GM18505 (cell line): ENCODE measurements around the gene SLC9C1.
A peak's percentile ranks its signal among the peaks of the same experiment; 100 is the strongest.

Experiments
- ATAC-seq: cut with Tn5 transposase; IDR thresholded peaks from one replicate; pipeline ENCODE4 v1.9.1; 2021; ENCODE audit not compliant: unreplicated experiment
- POLR2A ChIP-seq: IDR thresholded peaks from 4 replicates; pipeline ENCODE4 v1.6.1; 2011; ENCODE audit warnings: borderline replicate concordance; ENCODE audit not compliant: insufficient read depth, insufficient read length; ENCODE audit errors: extremely low read depth

The SLC9C1 gene

DNA sequence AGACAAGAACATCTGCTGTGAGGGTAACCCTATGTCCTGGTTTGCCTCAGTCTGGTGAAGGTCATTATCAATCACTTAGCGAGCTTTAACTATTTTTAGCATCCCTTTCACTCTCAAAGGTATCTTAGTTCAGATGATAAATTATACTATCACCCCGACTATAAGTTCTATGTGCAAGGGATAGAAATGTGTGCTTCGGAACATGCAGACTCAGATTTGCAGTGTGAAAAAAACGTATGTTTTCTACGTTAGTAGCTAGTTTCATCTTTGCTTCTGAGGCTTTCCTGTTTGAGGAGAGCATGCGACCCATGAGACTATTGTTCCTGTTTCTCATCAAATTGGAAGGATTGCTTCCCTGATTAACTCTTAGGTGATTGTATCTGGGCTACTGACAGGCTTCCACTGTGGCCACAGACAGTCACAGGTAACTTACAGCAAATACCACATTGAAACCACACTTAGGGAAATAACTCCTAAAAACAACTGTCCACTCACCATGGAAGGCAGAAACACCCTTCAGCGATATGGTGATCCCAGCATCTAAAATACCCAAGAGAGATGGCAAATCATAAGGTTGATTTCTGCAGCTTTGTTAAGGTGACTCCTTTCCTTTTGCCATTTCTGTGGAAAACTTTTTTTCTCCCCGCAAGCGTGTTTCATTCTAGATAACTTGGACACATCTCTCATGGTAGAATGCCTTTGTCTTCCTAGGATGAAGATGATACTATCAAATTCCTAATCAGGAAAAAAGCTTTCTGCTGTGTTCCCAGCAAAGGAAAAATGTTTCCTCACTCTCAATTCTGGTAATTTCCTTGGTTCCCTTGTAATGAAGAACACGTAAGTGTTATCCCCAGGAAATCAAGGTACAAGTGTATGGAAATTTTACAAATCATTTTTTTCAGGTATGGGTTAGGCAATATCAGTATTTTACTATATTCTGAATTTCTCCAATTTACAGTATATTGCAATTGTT is 166.2 kb downstream of the SLC9C1 start:
- no peak for ATAC-seq
- no peak for TF ChIP-seq POLR2A

DNA sequence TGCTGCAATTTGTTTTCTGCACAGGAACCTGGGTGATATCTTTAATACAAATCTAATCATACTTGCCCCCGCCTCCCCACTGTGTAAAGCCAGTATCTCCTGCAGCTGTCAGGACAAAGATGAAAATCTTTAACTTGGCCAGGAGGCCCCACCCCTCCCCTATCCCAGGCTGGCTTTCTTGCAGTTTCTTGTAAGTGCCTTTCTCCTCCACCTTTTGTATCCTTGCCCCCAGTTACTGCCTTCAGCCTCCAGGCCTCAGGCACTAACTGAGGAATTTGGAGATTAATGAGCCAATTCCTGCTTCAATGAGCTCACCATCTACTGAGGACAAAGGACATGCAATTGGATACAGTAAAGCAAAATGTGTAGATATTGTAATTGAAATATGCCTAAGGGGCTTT is 167.5 kb downstream of the SLC9C1 start:
- no peak for ATAC-seq
- no peak for TF ChIP-seq POLR2A

DNA sequence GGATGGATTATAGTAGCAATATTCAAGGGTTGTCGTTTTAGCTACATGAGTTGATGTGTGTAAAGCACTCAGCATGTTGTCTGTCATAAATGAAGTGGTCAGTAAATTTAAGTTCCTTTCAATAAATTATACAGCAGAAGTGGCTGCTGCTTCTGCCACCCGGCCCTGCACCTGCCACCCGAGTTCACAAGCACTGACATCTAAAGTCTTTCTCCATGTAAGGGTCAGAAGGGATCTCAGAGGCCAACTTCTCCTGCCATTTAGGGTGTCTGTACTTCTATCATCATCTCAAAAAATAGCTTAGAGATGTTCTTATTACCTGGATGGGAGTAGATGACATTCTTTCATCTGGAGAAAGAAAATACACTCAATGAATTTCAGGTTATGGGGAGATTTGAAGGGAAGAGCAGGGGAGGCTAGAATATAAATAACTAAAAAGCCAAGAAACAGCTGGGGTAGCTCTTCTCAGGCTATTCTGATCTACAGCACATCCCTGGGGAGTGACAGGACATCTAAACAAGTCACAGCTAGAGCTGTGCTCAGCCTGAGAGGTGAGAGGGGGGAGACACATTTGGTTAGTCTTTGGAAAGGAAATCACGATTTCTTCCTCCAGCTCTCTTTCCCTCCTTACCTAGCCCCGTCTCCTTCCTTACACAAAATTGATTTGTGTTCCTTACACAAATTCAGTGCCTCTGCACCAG is 169.0 kb downstream of the SLC9C1 start:
- no peak for ATAC-seq
- no peak for TF ChIP-seq POLR2A

DNA sequence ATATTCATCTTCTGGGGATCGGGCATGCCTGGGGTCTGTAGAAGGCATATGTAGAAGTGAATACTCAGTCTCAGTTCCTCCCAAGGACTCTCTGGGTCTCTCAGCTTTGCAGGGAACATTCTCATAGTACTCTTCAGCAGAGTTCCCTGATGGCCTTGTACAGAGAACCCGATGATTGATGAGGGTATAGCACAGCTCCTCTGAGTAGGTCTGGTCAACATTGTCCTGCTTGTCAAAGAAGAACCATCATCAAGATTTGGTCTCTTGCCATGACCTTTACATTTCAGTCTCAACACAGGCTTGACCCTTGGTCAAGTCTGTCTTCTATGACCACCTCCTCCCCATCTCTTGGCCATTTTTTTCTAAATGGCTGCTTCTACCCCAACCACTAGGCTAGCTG is 170.5 kb downstream of the SLC9C1 start:
- no peak for TF ChIP-seq POLR2A
- no peak for ATAC-seq

DNA sequence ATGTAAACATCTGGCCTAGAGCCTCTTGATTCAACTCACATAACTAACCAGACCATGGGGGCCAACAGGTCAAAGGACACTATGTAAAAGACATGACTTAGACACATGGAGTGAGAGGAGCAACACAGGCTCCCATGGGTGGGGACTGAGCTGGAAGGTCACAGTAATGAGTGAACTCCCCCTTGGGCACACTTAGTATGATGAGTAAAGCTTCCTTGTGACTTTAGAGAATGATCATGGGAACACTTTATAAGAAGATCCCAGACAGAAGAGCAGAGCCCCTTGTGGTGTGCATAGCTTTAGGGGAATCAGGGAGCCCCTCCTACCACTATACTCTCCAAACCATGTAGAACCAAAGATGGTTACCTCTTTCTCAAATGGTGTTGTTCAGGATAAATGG is 171.1 kb downstream of the SLC9C1 start:
- ATAC-seq = no peak
- no peak for TF ChIP-seq POLR2A

DNA sequence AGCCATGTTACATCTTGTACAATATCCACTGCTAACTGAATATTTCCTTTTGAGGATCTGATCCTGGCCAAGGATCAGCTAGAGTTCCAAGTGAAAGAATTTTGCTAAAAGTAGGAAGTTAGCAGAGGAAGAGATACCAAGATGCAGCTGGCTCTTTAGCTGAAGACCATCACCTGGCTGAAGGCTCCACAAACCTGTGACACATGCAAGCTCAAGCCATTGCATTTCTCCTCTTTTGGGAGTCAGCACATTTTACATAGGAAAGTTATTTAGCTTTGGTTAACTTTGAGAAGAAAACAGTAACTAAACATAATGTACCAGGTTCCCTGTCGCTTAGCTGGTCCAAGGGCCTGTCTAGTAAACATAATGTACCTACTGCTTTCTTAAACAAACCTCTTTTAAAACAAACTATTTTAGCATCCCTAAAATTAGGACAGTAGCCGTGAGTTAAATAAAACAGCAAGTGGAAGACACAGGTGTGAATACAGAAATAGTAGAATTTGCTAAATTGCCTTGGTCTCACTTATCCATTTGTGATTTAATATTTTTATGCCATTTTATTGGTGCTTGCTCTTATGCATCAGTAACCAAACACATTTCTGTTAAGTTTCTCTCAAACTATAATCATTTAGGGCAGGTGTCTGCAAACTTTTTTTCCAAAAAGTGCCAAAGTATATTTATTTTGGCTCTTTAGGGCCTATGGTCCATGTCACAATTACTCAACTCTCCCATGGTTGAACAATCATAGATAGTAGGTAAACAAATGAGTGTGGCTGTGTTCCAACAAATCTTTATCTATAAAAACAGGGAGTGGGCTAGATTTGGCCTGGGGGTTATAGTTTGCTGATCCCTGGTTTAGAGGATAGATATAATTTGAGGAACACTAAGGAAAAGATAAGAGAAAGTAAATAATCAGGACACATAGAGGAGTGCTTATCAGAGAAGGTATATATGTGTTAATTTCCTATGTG is 172.2 kb downstream of the SLC9C1 start:
- no peak for ATAC-seq
- TF ChIP-seq POLR2A = no peak

DNA sequence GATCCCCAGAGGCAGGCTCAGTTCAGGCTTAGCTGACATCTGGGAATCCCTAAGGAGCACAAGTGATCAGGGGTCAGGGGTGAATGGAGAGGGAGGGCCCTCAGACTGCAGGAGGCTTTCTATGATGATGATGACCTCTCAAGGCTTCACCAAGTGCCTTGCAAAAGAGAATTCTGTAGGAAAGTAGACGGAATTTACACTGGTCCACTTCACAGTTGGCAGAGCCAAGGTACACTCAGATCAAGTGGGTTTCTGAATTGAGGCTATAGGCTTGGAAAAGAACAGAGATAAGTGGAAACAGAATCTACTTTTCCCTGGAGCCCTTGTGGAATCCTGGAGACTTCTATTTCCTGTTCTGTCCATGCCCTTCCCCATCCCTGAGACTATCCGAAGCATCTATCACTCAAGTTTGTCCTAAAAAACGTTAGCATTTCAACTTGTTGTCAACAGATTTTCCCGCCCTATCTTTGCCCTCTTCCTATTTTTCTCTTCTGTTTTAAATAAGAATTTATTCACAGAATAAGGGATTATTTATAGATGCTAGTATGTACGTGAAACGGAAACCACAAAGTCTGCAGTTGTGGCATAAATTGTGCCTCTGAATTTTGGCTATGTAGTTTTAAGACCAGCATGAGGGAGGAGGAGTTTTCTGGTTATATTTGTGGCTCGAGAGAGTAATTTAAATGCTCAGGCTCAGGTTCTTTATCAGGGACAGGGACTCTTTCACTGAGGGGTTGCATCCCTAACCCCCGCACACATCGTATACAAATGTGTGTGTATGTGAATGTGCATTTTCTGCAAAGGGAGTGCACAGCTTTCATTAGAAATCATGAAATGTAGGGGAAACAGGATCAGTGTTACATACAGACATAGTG is 173.8 kb downstream of the SLC9C1 start:
- no peak for ATAC-seq

DNA sequence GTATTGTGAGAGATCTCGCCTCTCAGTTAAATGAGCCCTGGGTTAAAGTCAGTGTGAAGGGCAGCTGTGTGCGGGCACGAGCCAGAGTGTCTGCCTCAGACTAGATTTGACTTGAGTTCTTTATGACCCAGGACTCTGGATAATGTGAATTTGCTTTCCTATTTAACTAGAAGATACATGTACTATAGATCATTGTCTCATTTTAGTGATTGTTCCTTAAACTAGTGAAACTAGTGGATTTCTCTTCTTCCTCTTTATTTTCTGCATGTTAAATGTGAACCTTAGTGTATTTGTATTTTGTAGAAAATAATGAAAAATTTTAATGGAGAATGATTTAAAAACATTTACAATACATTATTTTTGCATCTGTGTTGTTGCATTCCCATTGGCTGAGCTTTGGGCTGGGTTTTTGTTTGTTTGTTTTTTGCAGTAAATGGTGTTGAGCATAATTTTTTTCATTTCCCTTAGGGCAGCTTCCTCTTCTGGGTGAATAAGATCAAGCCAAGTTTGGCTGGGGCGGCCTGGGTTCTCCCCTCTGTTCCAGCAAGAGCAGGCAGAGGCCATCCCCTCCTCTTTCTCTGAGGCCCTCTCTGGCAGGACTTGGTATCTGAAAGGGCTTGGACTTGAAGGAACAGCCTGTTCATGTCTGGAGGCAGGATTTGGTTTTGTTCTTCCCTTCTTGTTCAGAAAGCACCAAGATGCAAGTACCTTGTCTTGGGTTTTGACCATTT is 176.0 kb downstream of the SLC9C1 start:
- no peak for TF ChIP-seq POLR2A
- no peak for ATAC-seq

More for the DNA sequence above, 173.8 kb downstream of the SLC9C1 start:
- TF ChIP-seq POLR2A = no peak

DNA sequence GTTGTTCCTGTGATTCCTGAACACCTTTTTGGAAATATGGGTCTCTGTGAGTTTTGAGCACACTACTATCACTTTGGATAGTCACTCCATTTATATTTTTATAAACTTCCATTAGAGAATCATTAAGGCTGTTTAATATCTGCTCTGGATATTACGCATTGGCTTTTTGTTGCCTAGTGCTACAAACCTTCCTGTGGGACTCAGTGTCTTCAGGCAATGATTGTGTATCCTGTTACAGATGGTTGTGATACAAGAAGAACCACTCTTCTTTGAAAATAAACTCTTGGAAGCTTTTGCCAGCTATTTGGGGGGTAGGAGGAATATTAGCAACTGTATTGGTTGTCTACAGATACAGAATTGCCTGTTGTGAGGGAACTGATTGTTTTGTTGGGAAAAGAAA is 176.6 kb downstream of the SLC9C1 start:
- TF ChIP-seq POLR2A = no peak
- ATAC-seq = no peak

DNA sequence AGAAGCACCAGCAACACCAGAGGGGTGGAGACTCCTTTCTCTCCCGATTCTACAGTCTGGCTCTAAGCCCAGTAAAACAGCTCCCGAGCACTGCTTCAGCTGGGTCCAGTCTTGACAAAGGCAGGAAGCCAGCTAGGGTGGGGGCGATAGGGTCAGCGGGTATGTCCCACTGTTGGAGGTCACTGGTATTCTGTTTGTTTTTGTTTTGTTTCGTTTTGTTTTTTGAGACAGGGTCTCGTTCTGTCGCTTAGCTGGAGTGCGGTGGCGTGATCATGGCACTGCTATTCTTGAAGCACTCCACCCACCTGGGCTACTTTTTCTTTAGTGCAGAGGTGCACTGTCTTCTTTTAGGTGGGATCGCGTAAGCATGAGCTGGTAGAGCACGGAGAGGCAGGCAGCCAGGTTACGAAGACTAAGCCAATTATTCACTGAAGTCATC is 177.2 kb downstream of the SLC9C1 start:
- TF ChIP-seq POLR2A = peak; percentile 34
- no peak for ATAC-seq

DNA sequence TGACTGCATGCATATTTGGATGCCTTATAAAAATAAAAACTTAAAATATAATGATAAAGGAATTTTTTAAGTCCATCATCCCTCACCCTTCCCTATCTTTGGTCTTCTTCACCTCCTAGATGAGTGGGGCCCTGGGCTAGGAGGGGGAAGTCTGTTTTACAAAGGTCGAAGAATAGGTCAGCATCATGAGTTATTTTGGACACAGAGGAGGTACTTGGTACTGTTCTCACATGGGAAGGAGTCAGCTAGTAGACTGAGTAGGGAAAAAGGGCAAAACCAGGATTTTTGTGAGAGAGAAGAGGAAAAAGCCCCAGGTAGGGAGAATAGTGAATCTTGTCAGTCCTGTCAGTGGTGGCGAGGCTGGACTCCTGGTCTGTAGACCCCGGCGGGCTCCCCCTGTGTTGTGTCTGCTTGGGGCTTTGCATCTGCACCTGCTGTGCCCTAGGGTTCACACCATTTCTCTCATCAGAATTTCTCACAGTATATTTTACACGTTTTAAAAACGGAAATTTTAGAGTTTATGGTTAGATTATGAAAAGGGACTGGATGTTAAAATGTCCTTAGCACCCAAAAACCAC is 178.1 kb downstream of the SLC9C1 start:
- no peak for TF ChIP-seq POLR2A
- ATAC-seq = no peak
